ENCODE measurements around the gene NPIPA3.
"Not testable (repeated sequence)": the region's sequence is repeated elsewhere in the genome, so short reads cannot be mapped to it uniquely, and the experiment has no call there.

Gene NPIPA3

GRCh38 chr16:14703156-14704011, at the start of gene NPIPA3:
NPIPA3 (plus strand) TSS chr16:14703411; CDS start chr16:14708944, 5,533 bp downstream.
- DNase-seq, result not testable (repeated sequence)

- peak in 1 of 2 experiments; percentile 16 for DNase-seq
These were observed 45.1 kb upstream of the NPIPA3 start for GRCh38 chr16:14658063-14658462.

GRCh38 chr16:14667347-14668266, 35.6 kb upstream of the NPIPA3 start:
- DNase-seq, result no peak

- DNase-seq, result no peak
These were observed 34.5 kb upstream of the NPIPA3 start for GRCh38 chr16:14668556-14669223.

GRCh38 chr16:14669776-14670175, 33.4 kb upstream of the NPIPA3 start:
- no peak for DNase-seq

GRCh38 chr16:14672403-14672971, 30.7 kb upstream of the NPIPA3 start:
- DNase-seq, result no peak

GRCh38 chr16:14676633-14677032, 26.6 kb upstream of the NPIPA3 start:
- no peak for DNase-seq

- no peak for DNase-seq
These were observed 25.6 kb upstream of the NPIPA3 start for GRCh38 chr16:14677627-14678026.

- no peak for DNase-seq
These were observed 24.3 kb upstream of the NPIPA3 start for GRCh38 chr16:14678748-14679497.

GRCh38 chr16:14680396-14680795, 22.8 kb upstream of the NPIPA3 start:
- DNase-seq, result not testable (repeated sequence)

GRCh38 chr16:14681115-14681514, 22.1 kb upstream of the NPIPA3 start:
- no peak for DNase-seq

- DNase-seq, result no peak
These were observed 21.1 kb upstream of the NPIPA3 start for GRCh38 chr16:14682121-14682520.

- not testable (repeated sequence) for DNase-seq
These were observed 17.1 kb upstream of the NPIPA3 start for GRCh38 chr16:14685870-14686793.

GRCh38 chr16:14694129-14694528, 9.1 kb upstream of the NPIPA3 start, which contains the start of gene PLA2G10:
PLA2G10 (minus strand) TSS chr16:14694308; CDS start chr16:14694229, 79 bp downstream.
- DNase-seq, result not testable (repeated sequence)

GRCh38 chr16:14701859-14702258, 1.4 kb upstream of the NPIPA3 start:
- not testable (repeated sequence) for DNase-seq

GRCh38 chr16:14702672-14703071, 539 bp upstream of the NPIPA3 start:
- DNase-seq, result not testable (repeated sequence)

GRCh38 chr16:14733233-14733632, 30.0 kb downstream of the NPIPA3 start:
- DNase-seq, result not testable (repeated sequence)

- DNase-seq, result not testable (repeated sequence)
These were observed 37.7 kb downstream of the NPIPA3 start for GRCh38 chr16:14740832-14741385.

- DNase-seq, result not testable (repeated sequence)
These were observed 38.6 kb downstream of the NPIPA3 start for GRCh38 chr16:14741794-14742193.

Measured in NCI-H526 (cell line).